Neutrophil (primary cell): ENCODE results near the gene CLEC9A.
A peak's percentile ranks its signal among the peaks of the same experiment; 100 is the strongest.

ENCODE experiments used
- H3K27ac ChIP-seq: fragments of 200-600 bp; sonication (generic); 2 replicates; pipeline ENCODE4 v1.5.1; 2016; ENCODE audit warnings: mild to moderate bottlenecking, moderate library complexity
- H3K27me3 ChIP-seq: fragments of 200-600 bp; sonication (generic); 2 replicates; pipeline ENCODE4 v1.6.0; 2016; ENCODE audit warnings: mild to moderate bottlenecking
- H3K36me3 ChIP-seq: fragments of 200-600 bp; sonication (generic); 2 replicates; pipeline ENCODE4 v1.5.1; 2017
- H3K4me1 ChIP-seq, 2 experiments: fragments of 200-600 bp in 1 of 2; sonication (generic) in 1 of 2; 1 replicate in 1 of 2; 2 replicates in 1 of 2; pipeline versions ENCODE4 v1.5.1 to v1.6.1; 2013 to 2016; ENCODE audit warnings: low read depth in 1 of 2, low read length in 1 of 2, mild to moderate bottlenecking in 1 of 2, moderate library complexity in 1 of 2; ENCODE audit not compliant: control insufficient read depth in 1 of 2, insufficient read depth in 1 of 2
- H3K4me3 ChIP-seq, 2 experiments: fragments of 200-600 bp in 1 of 2; sonication (generic) in 1 of 2; 1 replicate in 1 of 2; 2 replicates in 1 of 2; pipeline ENCODE4 v1.5.1; 2013 to 2016; ENCODE audit warnings: low read depth in 1 of 2, low read length in 1 of 2, mild to moderate bottlenecking in 1 of 2, moderate library complexity in 1 of 2
- H3K9me3 ChIP-seq: fragments of 200-600 bp; sonication (generic); 2 replicates; pipeline ENCODE4 v1.5.1; 2016
- CTCF ChIP-seq: fragments of 200-600 bp; sonication (generic); IDR thresholded peaks from 2 replicates; pipeline ENCODE4 v1.5.1; 2016; ENCODE audit warnings: antibody characterized with exemption

The CLEC9A gene

GRCh38 chr12:10095971-10096370 lies 65.5 kb downstream of the CLEC9A start:
- no peaks in the 10 kb centered on the region for H3K27me3 ChIP-seq
- no peaks in the 10 kb centered on the region for H3K9me3 ChIP-seq
- peaks cover 21% of the 10 kb centered on the region in 2 experiments for H3K4me1 ChIP-seq
- no peak for TF ChIP-seq CTCF
- H3K27ac ChIP-seq, result no peak overlapping the region
- no peaks in the 10 kb centered on the region for H3K36me3 ChIP-seq
- H3K4me3 ChIP-seq, result no peak overlapping the region

DNA sequence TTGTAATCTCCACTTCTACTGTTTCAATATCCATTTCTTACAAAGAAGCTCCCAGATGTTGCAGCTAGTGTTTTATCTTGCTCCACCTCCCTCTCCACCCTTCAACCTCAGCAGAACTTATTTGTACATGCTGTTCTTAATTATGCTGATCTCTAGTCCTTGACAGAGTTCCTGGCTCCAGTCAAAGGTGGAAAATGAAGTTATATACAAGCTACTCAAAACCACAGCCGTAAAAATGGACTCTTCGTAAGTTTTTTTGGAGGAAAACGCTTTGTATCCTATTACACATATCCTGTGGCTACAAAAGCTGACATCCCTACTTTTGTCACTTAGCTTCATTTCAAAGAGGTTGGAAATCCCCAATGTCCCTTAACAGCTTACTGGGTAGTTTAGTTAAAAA lies 67.0 kb downstream of the CLEC9A start:
- H3K9me3 ChIP-seq, result no peaks in the 10 kb centered on the region
- no peak overlapping the region for H3K4me3 ChIP-seq
- TF ChIP-seq CTCF, result no peak
- no peak overlapping the region for H3K27ac ChIP-seq
- no peaks in the 10 kb centered on the region for H3K36me3 ChIP-seq
- H3K4me1 ChIP-seq, result peaks cover 28 to 31% of the 10 kb centered on the region in 2 experiments
- H3K27me3 ChIP-seq, result no peaks in the 10 kb centered on the region

- Histone ChIP-seq H3K27ac (no peak within 1 kb of the TSS), H3K36me3 (no peaks in the 10 kb centered on the region), H3K4me1 (peaks cover 25 to 34% of the 10 kb centered on the region in 2 experiments), H3K4me3 (no peak within 1 kb of the TSS), H3K27me3 (no peaks in the 10 kb centered on the region), H3K9me3 (no peaks in the 10 kb centered on the region)
- TF ChIP-seq CTCF, result no peak
These were observed 68.3 kb downstream of the CLEC9A start, which contains the start of gene CLEC1A for GRCh38 chr12:10098791-10099190. Gene CLEC1A, minus strand, starts transcription at chr12:10098985. Its CDS starts 63 bp downstream, at chr12:10098922.

- Histone ChIP-seq H3K4me1 (peaks cover 12 to 18% of the 10 kb centered on the region in 2 experiments), H3K27me3 (no peaks in the 10 kb centered on the region), H3K36me3 (no peaks in the 10 kb centered on the region), H3K4me3 (no peak overlapping the region), H3K27ac (peak overlapping the region; percentile 68), H3K9me3 (no peaks in the 10 kb centered on the region)
- TF ChIP-seq CTCF, result no peak
These were observed 70.6 kb downstream of the CLEC9A start for GRCh38 chr12:10101042-10101579.

GRCh38 chr12:10101648-10102220 lies 71.3 kb downstream of the CLEC9A start:
- H3K4me1 ChIP-seq, result peaks cover 12 to 18% of the 10 kb centered on the region in 2 experiments
- no peak for TF ChIP-seq CTCF
- no peaks in the 10 kb centered on the region for H3K9me3 ChIP-seq
- H3K4me3 ChIP-seq, result no peak overlapping the region
- H3K36me3 ChIP-seq, result no peaks in the 10 kb centered on the region
- H3K27ac ChIP-seq, result peak overlapping the region; percentile 68
- no peaks in the 10 kb centered on the region for H3K27me3 ChIP-seq
